T-cell (primary cell): Measurements from ENCODE around the gene CAMKK2. TPM values are rescaled to one million over a fixed set of nuclear protein-coding genes. Genes with fewer than 3 reads are reported as not detected.
"Not testable (repeated sequence)": the region's sequence is repeated elsewhere in the genome, so short reads cannot be mapped to it uniquely, and the experiment has no call there.

Experiments
- ATAC-seq, 4 experiments: fragments of 200-7000 bp in 3 of 4; fragments of 150-1000 bp in 1 of 4; cut with Tn5 transposase; replicated peaks in 1 of 4; 1 replicate in 3 of 4; 2 replicates in 1 of 4; pipeline ENCODE4 v1.10.0; 2021; ENCODE audit warnings: moderate library complexity in 3 of 4, mild to moderate bottlenecking in 2 of 4, moderate number of reproducible peaks in 1 of 4
- CTCF ChIA-PET, 2 donors: fragments of 300-600 bp; sonication (Branson Sonifier 250); formaldehyde crosslinking; loops; one replicate each; lab custom pipeline; 2022; ENCODE audit warnings: antibody characterized with exemption in 2 of 2; lab: Charles Lee
- POLR2A ChIA-PET, 2 donors: fragments of 300-600 bp; sonication (Branson Sonifier 250); formaldehyde crosslinking; loops; one replicate each; lab custom pipeline; 2022; ENCODE audit warnings: antibody characterized with exemption in 2 of 2; lab: Charles Lee
- DNase-seq, 35 experiments: peaks; one replicate each; pipeline versions ENCODE4 v3.0.0 to v3.0.0-alpha.2; 2013 to 2023
- H3K27ac ChIP-seq: one replicate; pipeline ENCODE4 v1.5.1; 2013; ENCODE audit warnings: low read length
- H3K27me3 ChIP-seq, 2 experiments: replicated peaks in 1 of 2; 1 replicate in 1 of 2; 2 replicates in 1 of 2; pipeline versions ENCODE4 v1.6.1 to v1.7.0; 2013; ENCODE audit warnings: low read length in 1 of 2, mixed read lengths in 1 of 2; ENCODE audit not compliant: control insufficient read depth in 2 of 2, insufficient read depth in 2 of 2; ENCODE audit errors: extremely low read depth in 1 of 2
- H3K36me3 ChIP-seq, 2 donors: 1 replicate in 1 of 2; 2 replicates in 1 of 2; pipeline versions ENCODE4 v1.6.1 to v1.7.0; 2013; ENCODE audit warnings: low read length in 1 of 2; ENCODE audit not compliant: control insufficient read depth in 2 of 2, insufficient read depth in 1 of 2; ENCODE audit errors: extremely low read depth in 1 of 2
- H3K4me1 ChIP-seq, 2 experiments: 1 replicate in 1 of 2; 2 replicates in 1 of 2; pipeline versions ENCODE4 v1.6.1 to v1.7.0; 2013; ENCODE audit warnings: low read length in 2 of 2, mixed read lengths in 1 of 2; ENCODE audit not compliant: insufficient read depth in 2 of 2, control insufficient read depth in 1 of 2; ENCODE audit errors: extremely low read depth in 1 of 2
- H3K4me3 ChIP-seq, 2 donors: 1 replicate in 1 of 2; 2 replicates in 1 of 2; pipeline versions ENCODE4 v1.5.1 to v1.7.0; 2013; ENCODE audit warnings: mild to moderate bottlenecking in 2 of 2, low read length in 1 of 2, moderate library complexity in 1 of 2; ENCODE audit not compliant: control insufficient read depth in 1 of 2; ENCODE audit errors: extremely low read depth in 1 of 2
- H3K9me3 ChIP-seq: 2 replicates; pipeline ENCODE4 v1.7.0; 2013
- H3K27ac Mint-ChIP-seq, 2 donors: one replicate each; pipeline ENCODE4 v1.8.0; 2020 to 2021; ENCODE audit warnings: mild to moderate bottlenecking in 2 of 2, mixed read lengths in 2 of 2
- H3K27me3 Mint-ChIP-seq, 2 donors: one replicate each; pipeline ENCODE4 v1.8.0; 2021 to 2022; ENCODE audit warnings: mixed read lengths in 2 of 2
- H3K36me3 Mint-ChIP-seq: one replicate; pipeline ENCODE4 v1.8.0; 2021; ENCODE audit warnings: mixed read lengths
- H3K4me1 Mint-ChIP-seq, 3 donors: one replicate each; pipeline ENCODE4 v1.8.0; 2020 to 2022; ENCODE audit warnings: mixed read lengths in 3 of 3, mild to moderate bottlenecking in 1 of 3
- H3K4me3 Mint-ChIP-seq, 3 donors: one replicate each; pipeline ENCODE4 v1.8.0; 2020 to 2022; ENCODE audit warnings: mild to moderate bottlenecking in 3 of 3, mixed read lengths in 3 of 3, moderate library complexity in 3 of 3
- H3K9me3 Mint-ChIP-seq, 3 donors: one replicate each; pipeline ENCODE4 v1.8.0; 2020 to 2022; ENCODE audit warnings: mixed read lengths in 3 of 3
- WGBS: methylation state at CpG from one replicate; pipeline ENCODE4 v1.1.5; 2013; ENCODE audit warnings: missing lambda C conversion rate; ENCODE audit not compliant: insufficient coverage; 5-methylcytosine and 5-hydroxymethylcytosine counted together
- total RNA-seq, 35 experiments: library from RNA in 6 of 35; stranded (reverse) in 6 of 35; fragments of 120-200 nt in 1 of 35; gene quantifications; one replicate each; pipeline versions ENCODE4 v1.2.1 to v1.2.4 and lab custom pipeline; 2013 to 2026

CAMKK2 gene
- total RNA-seq, 5 donors from 2014 or later (not counting 1 experiment from before 2014, with no cell fraction given): 13.6 to 25.5 (median 19.8) TPM

- 76% methylated on average over 2 of the region's 4 CpGs for WGBS
Measured at GRCh38 chr12:121304306-121304705, 7.8 kb upstream of the CAMKK2 start.

GRCh38 chr12:121301876-121302275, 5.4 kb upstream of the CAMKK2 start:
- ATAC-seq (no peak), DNase-seq (no peak)
- Mint-ChIP-seq H3K9me3 (no peaks in the 10 kb centered on the region), H3K4me1 (peaks cover 0 to 4% (median 2%) of the 10 kb centered on the region in 3 donors), H3K27ac (no peak overlapping the region), H3K36me3 (no peaks in the 10 kb centered on the region), H3K27me3 (no peaks in the 10 kb centered on the region), H3K4me3 (no peak overlapping the region)
- ChIA-PET CTCF (no interaction called here), POLR2A (no interaction called here)
- Histone ChIP-seq H3K27me3 (no peaks in the 10 kb centered on the region), H3K4me1 (peaks cover 3 to 10% of the 10 kb centered on the region in 2 experiments), H3K4me3 (no peak overlapping the region), H3K27ac (no peak overlapping the region), H3K36me3 (no peaks in the 10 kb centered on the region), H3K9me3 (no peaks in the 10 kb centered on the region)
- WGBS: no CpG with 5 or more reads among the region's 4 CpGs

More at GRCh38 chr12:121304306-121304705, 7.8 kb upstream of the CAMKK2 start:
- H3K9me3 Mint-ChIP-seq: no peaks in the 10 kb centered on the region
- Histone ChIP-seq H3K4me3 (no peak overlapping the region), H3K27ac (no peak overlapping the region), H3K36me3 (peaks cover 6 to 12% of the 10 kb centered on the region in 2 donors), H3K4me1 (no peaks in the 10 kb centered on the region), H3K27me3 (no peaks in the 10 kb centered on the region), H3K9me3 (no peaks in the 10 kb centered on the region)
- no peaks in the 10 kb centered on the region for H3K4me1 Mint-ChIP-seq
- POLR2A ChIA-PET: interaction anchor here in 1 of 2 donors (0.5 kb wide), 1 partner anchor 548 kb away, joined by 3 read pairs; no protein-coding TSS in a partner anchor
- peaks cover 10% of the 10 kb centered on the region for H3K36me3 Mint-ChIP-seq
- DNase-seq: no peak
- ATAC-seq: no peak
- CTCF ChIA-PET: interaction anchor here in 1 of 2 donors (0.7 kb wide), 1 partner anchor 690 kb away, joined by 3 read pairs; no protein-coding TSS in a partner anchor
- H3K4me3 Mint-ChIP-seq: no peak overlapping the region
- no peak overlapping the region for H3K27ac Mint-ChIP-seq
- no peaks in the 10 kb centered on the region for H3K27me3 Mint-ChIP-seq

GRCh38 chr12:121300083-121300819, 3.7 kb upstream of the CAMKK2 start:
- no peaks in the 10 kb centered on the region for H3K27me3 ChIP-seq
- ChIA-PET POLR2A (interaction anchor here (0.6 to 0.8 kb wide), 3 partner anchors 9 to 967 kb away, joined by 3 to 13 read pairs (median 3); no protein-coding TSS in a partner anchor), CTCF (interaction anchor here in 1 of 2 donors (0.8 kb wide), 2 partner anchors 8 to 1845 kb away, joined by 6 to 7 read pairs; no protein-coding TSS in a partner anchor)
- peaks cover 6 to 10% (median 9%) of the 10 kb centered on the region in 3 donors for H3K4me1 Mint-ChIP-seq
- H3K9me3 ChIP-seq: no peaks in the 10 kb centered on the region
- H3K4me3 ChIP-seq: no peak overlapping the region
- no peaks in the 10 kb centered on the region for H3K9me3 Mint-ChIP-seq
- DNase-seq: no peak
- peak overlapping the region in 1 of 3 donors; percentile 22 for H3K4me3 Mint-ChIP-seq
- ATAC-seq: no peak
- no peaks in the 10 kb centered on the region for H3K27me3 Mint-ChIP-seq
- WGBS: 82% methylated on average over 2 of the region's 4 CpGs
- H3K36me3 ChIP-seq: no peaks in the 10 kb centered on the region
- no peak overlapping the region for H3K27ac Mint-ChIP-seq
- H3K27ac ChIP-seq: no peak overlapping the region
- H3K36me3 Mint-ChIP-seq: no peaks in the 10 kb centered on the region
- H3K4me1 ChIP-seq: peaks cover 10 to 19% of the 10 kb centered on the region in 2 experiments

GRCh38 chr12:121299662-121300061, 3.2 kb upstream of the CAMKK2 start:
- no peaks in the 10 kb centered on the region for H3K36me3 Mint-ChIP-seq
- POLR2A ChIA-PET: interaction anchor here in 1 of 2 donors (0.6 kb wide), 1 partner anchor 967 kb away, joined by 3 read pairs; no protein-coding TSS in a partner anchor
- Histone ChIP-seq H3K9me3 (no peaks in the 10 kb centered on the region), H3K4me1 (peaks cover 10 to 25% of the 10 kb centered on the region in 2 experiments), H3K27ac (no peak overlapping the region), H3K4me3 (no peak overlapping the region), H3K27me3 (no peaks in the 10 kb centered on the region), H3K36me3 (no peaks in the 10 kb centered on the region)
- peaks cover 8 to 12% (median 11%) of the 10 kb centered on the region in 3 donors for H3K4me1 Mint-ChIP-seq
- CTCF ChIA-PET: no interaction called here
- H3K27me3 Mint-ChIP-seq: no peaks in the 10 kb centered on the region
- no peaks in the 10 kb centered on the region for H3K9me3 Mint-ChIP-seq
- no peak overlapping the region for H3K27ac Mint-ChIP-seq
- no peak overlapping the region for H3K4me3 Mint-ChIP-seq
- DNase-seq: no peak
- no peak for ATAC-seq
- WGBS: 86% methylated on average over 3 of the region's 4 CpGs

- CTCF ChIA-PET: interaction anchor here in 1 of 2 donors (0.7 kb wide), 1 partner anchor 69 kb away, joined by 5 read pairs; no protein-coding TSS in a partner anchor
- H3K27me3 ChIP-seq, H3K9me3 ChIP-seq, H3K36me3 Mint-ChIP-seq, H3K9me3 Mint-ChIP-seq, H3K27me3 Mint-ChIP-seq, ATAC-seq, H3K36me3 ChIP-seq, H3K27ac ChIP-seq, DNase-seq, H3K4me3 ChIP-seq, H3K27ac Mint-ChIP-seq, POLR2A ChIA-PET: not testable (repeated sequence)
- peaks cover 10 to 32% of the 10 kb centered on the region in 2 experiments for H3K4me1 ChIP-seq
- Mint-ChIP-seq H3K4me3 (peak overlapping the region; percentile 81 to 87 (median 83)), H3K4me1 (peaks cover 13 to 17% (median 14%) of the 10 kb centered on the region in 3 donors)
- WGBS: 95% methylated on average over 9 of the region's 13 CpGs
Measured at GRCh38 chr12:121298411-121298810, 1.9 kb upstream of the CAMKK2 start.

- Mint-ChIP-seq H3K4me1 (peaks cover 13 to 21% (median 16%) of the 10 kb centered on the region in 3 donors), H3K36me3 (no peaks in the 10 kb centered on the region), H3K27me3 (no peaks in the 10 kb centered on the region), H3K27ac (peak overlapping the region; percentile 49 to 85), H3K9me3 (no peaks in the 10 kb centered on the region), H3K4me3 (peak overlapping the region; percentile 81 to 87 (median 83))
- Histone ChIP-seq H3K27me3 (no peaks in the 10 kb centered on the region), H3K4me1 (peaks cover 10 to 32% of the 10 kb centered on the region in 2 experiments), H3K27ac (no peak overlapping the region), H3K9me3 (no peaks in the 10 kb centered on the region), H3K36me3 (no peaks in the 10 kb centered on the region), H3K4me3 (peak overlapping the region; percentile 63 to 83)
- DNase-seq: peak in 4 of 35 experiments; percentile 6 to 28 (median 14)
- WGBS: 10% methylated on average over 13 of the region's 21 CpGs
- ATAC-seq: no peak
- POLR2A ChIA-PET: interaction anchor here in 1 of 2 donors (0.6 kb wide), 1 partner anchor 1677 kb away, joined by 6 read pairs; the partner anchor contains the start of gene OGFOD2
- CTCF ChIA-PET: interaction anchor here in 1 of 2 donors (0.6 to 0.7 kb wide), 2 partner anchors 68 to 103 kb away, joined by 3 to 5 read pairs; no protein-coding TSS in a partner anchor
Measured at GRCh38 chr12:121297435-121297991, 1.0 kb upstream of the CAMKK2 start.
